ENCODE measurements around the gene SCAP.

SCAP gene

GRCh38 chr3:47429476-47430270 is 46.1 kb downstream of the SCAP start:
- no peak for DNase-seq

GRCh38 chr3:47428662-47429061 is 47.1 kb downstream of the SCAP start:
- no peak for DNase-seq

- no peak for DNase-seq
Observed at GRCh38 chr3:47427866-47428265, 47.9 kb downstream of the SCAP start.

DNA sequence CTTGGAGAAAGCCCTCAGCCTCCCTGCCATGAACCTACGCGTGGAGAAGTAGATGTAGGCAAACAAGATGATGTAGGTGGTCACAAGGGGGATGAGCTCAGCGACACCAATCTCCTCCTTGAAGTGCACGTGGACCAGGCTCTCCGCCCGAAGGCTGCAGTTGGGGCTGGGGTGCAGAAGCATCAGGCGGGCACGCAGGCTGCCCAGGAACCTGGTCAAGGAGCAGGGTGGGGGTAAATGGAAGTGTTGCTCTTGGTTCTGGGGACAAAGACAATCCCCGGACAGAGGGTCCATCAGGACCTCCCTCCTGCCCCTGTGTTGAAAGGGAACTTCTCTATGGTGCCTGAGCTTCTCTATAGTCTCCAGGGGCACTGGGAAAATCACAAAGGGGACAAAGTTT is 49.8 kb downstream of the SCAP start:
- DNase-seq = no peak

DNA sequence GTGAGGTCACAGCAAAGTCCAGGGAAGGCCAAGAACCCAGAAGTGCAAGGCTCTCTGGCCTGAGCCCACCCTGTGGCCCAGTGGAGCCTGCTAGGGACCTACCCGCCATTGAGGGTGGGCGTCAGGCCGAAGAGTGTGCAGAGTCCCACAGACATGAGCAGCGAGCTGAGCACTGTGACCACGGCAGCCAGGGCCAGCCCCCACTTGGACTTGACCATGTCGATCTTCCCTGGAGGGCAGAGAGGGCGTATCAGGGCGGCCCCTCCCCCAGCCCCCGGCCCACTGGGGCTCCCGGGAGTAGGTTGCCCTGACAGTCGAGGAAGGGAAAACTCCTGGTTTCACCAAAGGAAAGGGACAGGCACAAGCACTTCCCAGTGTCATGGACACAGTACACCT is 50.4 kb downstream of the SCAP start:
- no peak for DNase-seq

GRCh38 chr3:47424434-47425382 is 51.0 kb downstream of the SCAP start:
- DNase-seq = no peak

DNA sequence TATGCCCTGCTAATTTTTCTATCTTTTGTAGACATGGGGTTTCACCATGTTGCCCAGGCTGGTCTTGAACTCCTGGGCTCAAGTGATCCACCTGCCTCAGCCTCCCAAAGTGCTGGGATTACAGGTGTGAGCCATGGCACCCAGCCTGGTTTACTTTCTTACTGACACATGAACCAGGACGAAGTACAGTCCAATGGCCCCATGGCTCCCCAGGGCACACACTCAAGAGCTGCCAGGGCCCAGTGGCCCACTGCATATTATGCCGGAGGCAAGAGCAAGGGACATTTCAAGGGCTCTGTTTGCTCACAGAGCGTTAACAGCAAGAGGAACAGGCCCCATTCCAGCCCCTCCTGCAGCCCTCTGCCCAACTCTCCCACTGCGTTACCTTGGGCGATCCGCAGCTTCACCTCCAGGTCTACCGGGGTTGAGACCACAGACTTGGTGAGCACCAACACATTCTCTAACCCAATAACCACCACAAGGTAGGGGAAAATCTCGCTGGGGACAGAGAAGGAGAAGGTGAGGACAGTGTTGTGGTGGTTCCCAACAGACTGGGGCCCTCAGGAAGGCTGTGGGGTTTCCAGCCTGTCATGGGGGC is 52.1 kb downstream of the SCAP start:
- no peak for DNase-seq

DNA sequence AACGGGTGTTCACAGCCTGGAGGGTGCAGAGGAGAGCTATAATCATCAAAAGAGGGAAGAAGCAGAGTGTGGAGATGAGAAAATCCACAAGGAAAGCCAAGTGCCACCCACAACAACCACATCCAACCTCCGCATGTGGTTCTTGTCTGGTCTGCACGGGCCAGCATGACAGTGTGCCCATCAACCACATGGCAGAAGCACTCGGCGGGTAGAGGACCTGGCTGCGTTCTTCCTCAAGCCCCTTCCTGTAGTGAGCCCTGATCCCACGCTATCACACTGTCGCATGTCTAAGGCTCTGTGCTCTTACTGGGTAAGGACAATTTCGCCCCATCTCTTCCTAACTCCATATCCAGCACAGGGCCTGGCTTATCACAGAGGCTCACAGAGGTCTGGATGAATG is 53.0 kb downstream of the SCAP start:
- no peak for DNase-seq

DNA sequence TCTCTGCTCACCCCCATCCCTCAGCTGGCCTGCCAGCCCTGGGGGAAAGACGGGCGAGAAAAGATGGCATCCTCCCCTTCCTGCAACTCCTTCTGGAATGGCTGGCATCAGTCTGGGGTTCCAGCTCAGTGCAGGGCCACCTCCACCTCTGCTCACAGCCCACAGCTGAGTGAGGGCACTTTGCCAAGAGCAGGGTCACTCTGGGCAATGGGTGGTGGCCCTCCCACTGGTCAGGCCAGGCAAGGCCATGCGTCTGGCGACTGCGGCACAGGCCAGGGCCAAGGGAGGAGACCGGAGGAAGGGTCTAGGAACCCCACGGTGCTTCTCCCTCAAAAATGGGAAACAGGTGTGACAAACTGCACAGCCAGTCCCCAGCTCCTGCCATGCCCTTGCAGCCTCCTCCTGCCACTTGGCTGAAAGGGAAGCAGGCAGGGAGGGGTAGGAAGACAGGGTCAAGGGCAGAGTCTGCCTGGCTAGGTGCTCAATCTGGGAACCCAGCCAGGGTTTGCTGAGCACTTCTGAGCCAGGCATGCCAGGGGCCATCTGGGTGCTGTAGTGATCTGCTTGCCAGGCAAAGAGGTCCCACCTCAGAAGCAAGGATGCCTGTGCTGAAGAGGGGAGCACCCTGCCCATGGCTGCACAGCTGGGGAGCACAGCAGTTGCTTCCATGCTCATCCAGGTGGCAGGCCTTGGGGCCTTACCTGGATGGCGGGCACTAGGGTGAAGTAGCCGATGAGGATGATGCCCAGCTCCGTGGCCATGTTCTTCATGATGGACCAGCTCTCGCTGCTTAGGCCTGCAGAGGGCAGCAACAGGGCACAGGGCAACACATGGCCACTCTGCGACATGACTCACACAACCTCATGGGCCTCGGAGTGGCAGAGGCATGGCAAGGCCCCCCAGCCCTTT is 53.7 kb downstream of the SCAP start:
- DNase-seq = peak; percentile 3

DNA sequence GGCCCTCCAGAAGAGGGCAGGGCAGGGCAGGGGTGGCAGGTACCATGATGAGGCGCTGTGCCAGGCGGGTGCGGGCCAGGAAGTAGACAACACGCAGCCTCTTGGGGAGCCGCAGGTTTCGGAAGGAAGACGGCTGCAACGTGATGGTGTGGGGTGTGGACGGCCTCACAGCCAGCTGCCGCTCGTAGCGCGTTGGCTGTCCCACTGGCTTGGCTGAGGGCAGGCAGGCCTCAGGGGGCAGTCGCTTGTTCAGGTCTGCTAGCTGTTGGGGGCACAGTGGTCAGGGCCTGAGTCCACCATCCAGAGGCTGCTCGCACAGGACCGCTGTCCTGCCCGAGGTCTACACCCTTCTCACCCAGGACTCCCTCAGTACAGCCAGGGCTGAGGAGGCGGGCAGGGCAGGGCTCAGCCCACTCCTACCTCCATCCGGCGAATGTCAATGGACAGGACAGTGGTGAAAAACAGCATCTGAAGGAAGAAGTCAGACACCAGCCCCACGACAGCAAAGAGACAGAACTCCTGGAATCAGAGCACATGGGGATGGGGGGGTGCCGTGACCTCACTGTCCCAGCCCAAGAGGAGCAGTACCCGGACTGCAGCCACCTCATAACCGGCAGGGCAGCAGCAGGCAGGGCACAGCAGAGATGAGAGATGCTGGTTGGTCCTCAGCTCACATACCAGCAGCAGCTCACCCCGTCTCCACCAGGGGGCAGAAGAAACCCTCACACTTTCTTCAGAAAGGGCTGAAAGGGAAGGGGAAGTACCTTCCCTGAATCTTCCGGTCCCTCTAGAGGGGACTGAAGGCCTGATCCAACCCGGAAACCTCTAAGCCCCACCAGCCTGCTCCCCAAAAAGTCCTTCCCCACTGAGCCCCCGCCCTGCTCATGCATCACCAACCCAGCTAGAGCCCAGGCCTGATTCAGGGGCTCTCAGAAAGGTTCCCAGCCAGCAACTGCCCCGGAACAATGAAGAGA is 54.9 kb downstream of the SCAP start:
- DNase-seq = peak; percentile 33

- DNase-seq = no peak
Observed at GRCh38 chr3:47420044-47420430, 55.7 kb downstream of the SCAP start.

DNA sequence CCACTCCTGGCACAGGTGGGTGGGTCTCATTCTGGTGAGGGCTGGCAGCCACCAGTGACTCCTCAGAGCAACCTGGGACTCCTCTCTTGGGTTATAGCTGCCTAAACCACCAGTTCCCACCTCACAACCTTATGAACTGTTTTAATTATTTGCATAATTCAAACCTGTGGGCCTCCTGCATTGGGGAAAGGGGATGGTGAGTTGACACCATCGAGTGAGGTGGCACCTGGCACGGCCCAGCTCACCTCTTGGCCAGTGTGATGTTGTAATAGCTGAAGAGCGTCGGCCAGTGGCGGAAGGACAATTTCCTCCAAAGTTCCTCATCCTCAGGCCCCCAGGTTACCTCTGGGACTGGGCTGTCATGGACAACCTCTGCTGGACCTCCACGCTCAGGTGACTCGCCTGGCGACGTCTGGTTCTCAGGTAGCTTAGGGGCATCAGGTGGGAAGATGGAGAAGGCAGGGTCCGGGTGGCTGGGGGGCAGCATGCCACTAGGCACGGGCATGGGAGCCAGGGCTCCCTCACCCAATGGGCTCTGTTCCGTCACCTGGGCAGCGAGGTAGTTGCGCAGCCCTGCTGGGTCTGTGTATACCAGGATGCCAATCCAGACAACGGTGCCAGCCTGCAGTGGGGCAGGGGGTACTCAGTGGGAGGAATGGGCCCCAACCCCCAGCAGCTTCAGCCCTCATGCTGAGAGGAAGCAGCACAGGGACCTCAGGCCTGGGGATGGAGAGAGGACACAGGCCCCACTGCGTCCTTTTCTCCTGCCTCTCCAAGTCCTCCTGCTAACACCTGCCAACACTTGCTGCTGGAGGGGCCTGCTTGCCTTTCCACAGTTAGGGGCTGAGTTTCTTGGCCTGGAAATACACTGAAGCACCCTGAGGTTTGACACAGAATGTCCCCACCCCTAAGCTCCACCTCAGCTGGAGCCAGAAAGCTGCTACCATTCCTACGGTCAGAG is 56.4 kb downstream of the SCAP start:
- DNase-seq = no peak

GRCh38 chr3:47418167-47419082 is 57.3 kb downstream of the SCAP start:
- no peak for DNase-seq

GRCh38 chr3:47416041-47416440 is 59.7 kb downstream of the SCAP start:
- DNase-seq = no peak

DNA sequence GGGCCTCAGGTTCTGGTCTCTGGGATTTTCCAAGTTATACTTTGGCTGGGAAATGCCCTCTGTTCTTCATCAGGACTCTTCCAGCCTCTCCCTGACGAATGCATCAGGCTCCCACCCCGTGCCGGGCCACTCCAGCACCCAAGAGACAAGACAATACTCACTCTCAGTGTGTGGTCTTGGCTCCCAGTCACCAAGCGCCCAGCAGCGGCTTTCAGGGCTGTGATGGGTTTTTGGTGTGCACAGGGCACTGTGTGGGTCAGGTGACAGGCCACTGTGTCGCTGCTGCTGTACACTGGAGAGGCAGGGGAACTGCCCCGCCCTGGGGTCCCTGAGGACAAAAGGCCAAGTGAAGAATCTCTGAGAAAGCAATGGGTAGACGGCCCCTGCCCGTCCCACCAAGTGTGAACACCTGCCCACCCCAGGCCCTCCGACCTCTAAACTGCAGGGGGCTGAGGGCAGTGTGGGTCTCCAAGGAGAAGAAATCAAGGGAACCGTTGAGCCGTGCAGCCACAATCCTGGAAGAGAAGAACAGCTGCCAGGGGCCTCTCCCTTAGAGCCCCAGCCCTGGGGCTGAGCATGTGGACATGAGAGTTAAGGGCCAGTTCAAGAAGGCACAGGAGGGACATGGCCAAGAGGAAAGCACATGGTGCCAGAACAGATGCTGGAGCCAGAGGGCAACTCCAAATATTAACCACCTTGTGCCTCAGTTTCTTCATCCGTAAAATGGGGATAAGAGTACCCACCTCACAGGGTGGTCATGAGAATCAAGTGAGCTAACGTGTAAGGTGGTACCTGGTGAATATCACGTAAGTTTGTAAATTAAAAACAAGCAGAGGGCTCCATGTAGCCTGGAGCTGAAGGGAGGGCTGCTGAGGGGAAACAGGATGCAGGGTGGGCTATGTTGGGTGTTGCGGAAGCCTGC is 60.8 kb downstream of the SCAP start:
- DNase-seq = no peak

GRCh38 chr3:47414161-47414564 is 61.6 kb downstream of the SCAP start:
- DNase-seq = no peak

DNA sequence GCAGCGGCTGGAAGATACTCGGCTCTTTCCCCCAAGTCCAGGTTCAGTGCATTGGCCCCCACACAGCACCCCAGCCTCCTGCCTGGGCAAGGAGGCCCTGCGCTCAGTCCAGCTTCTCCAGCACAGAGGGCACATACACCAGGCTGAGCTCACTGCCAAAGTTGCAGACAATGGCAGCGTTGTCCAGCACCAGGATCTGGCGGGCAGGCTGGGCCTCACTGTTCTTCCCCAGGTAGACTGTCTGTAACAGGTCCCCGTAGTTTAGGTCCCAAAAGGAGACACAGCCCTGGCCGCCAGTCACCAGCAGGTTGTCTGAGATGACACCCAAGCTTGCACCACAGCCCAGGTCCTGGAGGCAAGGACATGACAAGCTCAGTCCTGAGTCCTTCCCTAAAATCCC is 62.0 kb downstream of the SCAP start:
- DNase-seq = no peak

Data from NCI-H1105 (cell line).